Caco-2 (cell line): ENCODE data around the gene SMPD1. TPM values are rescaled to one million over a fixed set of nuclear protein-coding genes. Genes with fewer than 3 reads are reported as not detected.

ENCODE experiments used
- Bru-seq: library from RNA; stranded (reverse); fragments of 400-500 nt; gene quantifications from one replicate; lab custom pipeline; 2021; lab: Mats Ljungman, UMichigan
- BruChase-seq, 2 experiments: library from RNA; stranded (reverse); fragments of 400-500 nt; gene quantifications; one replicate each; lab custom pipeline; 2021; lab: Mats Ljungman, UMichigan
- BruUV-seq: library from RNA; stranded (reverse); fragments of 400-500 nt; replicated peaks from 2 replicates; lab custom pipeline; 2021; lab: Mats Ljungman, UMichigan
- CTCF ChIA-PET: fragments of 300-600 bp; sonication (Branson Sonifier 250); formaldehyde crosslinking; loops from one replicate; lab custom pipeline; 2022; ENCODE audit warnings: antibody characterized with exemption; lab: Charles Lee
- POLR2A ChIA-PET: fragments of 300-600 bp; sonication (Branson Sonifier 250); formaldehyde crosslinking; loops from one replicate; lab custom pipeline; 2022; ENCODE audit warnings: antibody characterized with exemption; lab: Charles Lee
- DNase-seq, 2 experiments: peaks; one replicate each; pipeline versions ENCODE4 v3.0.0 to v3.0.0-alpha.2; 2020 to 2022
- H3K27me3 ChIP-seq: replicated peaks from 2 replicates; pipeline ENCODE4 v1.6.0; 2011; ENCODE audit warnings: low read length; ENCODE audit not compliant: control insufficient read depth, insufficient read depth
- H3K36me3 ChIP-seq: 2 replicates; pipeline ENCODE4 v1.5.1; 2011; ENCODE audit warnings: low read length; ENCODE audit not compliant: control insufficient read depth, insufficient read depth
- H3K4me1 ChIP-seq: fragments of 250-450 bp; sonication (Bioruptor Pico); 2 replicates; pipeline ENCODE4 v1.5.1; 2020; ENCODE audit warnings: mild to moderate bottlenecking
- H3K4me3 ChIP-seq: 2 replicates; pipeline ENCODE4 v1.5.1; 2011; ENCODE audit warnings: low read depth, mild to moderate bottlenecking, control low read depth, low read length
- H3K9me3 ChIP-seq: fragments of 250-450 bp; sonication (Bioruptor Pico); 2 replicates; pipeline ENCODE4 v1.5.1; 2020; ENCODE audit warnings: mild to moderate bottlenecking, moderate library complexity
- H3K27ac Mint-ChIP-seq: one replicate; pipeline ENCODE4 v1.8.0; 2022; ENCODE audit warnings: mixed read lengths; ENCODE audit not compliant: unreplicated experiment
- H3K27me3 Mint-ChIP-seq: one replicate; pipeline ENCODE4 v1.8.0; 2022; ENCODE audit warnings: mixed read lengths; ENCODE audit not compliant: insufficient read depth, unreplicated experiment
- H3K36me3 Mint-ChIP-seq: one replicate; pipeline ENCODE4 v1.8.0; 2022; ENCODE audit warnings: mild to moderate bottlenecking, mixed read lengths; ENCODE audit not compliant: insufficient read depth, unreplicated experiment
- H3K4me1 Mint-ChIP-seq: one replicate; pipeline ENCODE4 v1.8.0; 2022; ENCODE audit warnings: low read depth, mixed read lengths; ENCODE audit not compliant: unreplicated experiment
- H3K4me3 Mint-ChIP-seq: one replicate; pipeline ENCODE4 v1.8.0; 2022; ENCODE audit warnings: mild to moderate bottlenecking, moderate library complexity, mixed read lengths; ENCODE audit not compliant: unreplicated experiment
- H3K9me3 Mint-ChIP-seq: one replicate; pipeline ENCODE4 v1.8.0; 2022; ENCODE audit warnings: mixed read lengths; ENCODE audit not compliant: unreplicated experiment
- CTCF ChIP-seq, 2 experiments: fragments of 200-600 bp in 1 of 2; IDR thresholded peaks; 1 replicate in 1 of 2; 2 replicates in 1 of 2; pipeline versions ENCODE4 v1.5.1 to v1.8.0; 2011 to 2022; ENCODE audit warnings: antibody characterized with exemption in 1 of 2, control low read depth in 1 of 2, inconsistent platforms in 1 of 2, low read depth in 1 of 2, low read length in 1 of 2, mild to moderate bottlenecking in 1 of 2, moderate library complexity in 1 of 2; ENCODE audit not compliant: insufficient read depth in 1 of 2, severe bottlenecking in 1 of 2, unreplicated experiment in 1 of 2
- intact Hi-C: fragments of 100-400 bp; cut with micrococcal nuclease; formaldehyde crosslinking; loops from one replicate; pipeline ENCODE4 v1.10.0; 2022; ENCODE audit not compliant: unreplicated experiment
- long read RNA-seq: library from polyadenylated mRNA; stranded (forward); transcript quantifications from one replicate; pipeline ENCODE4 v2.0.0, GENCODE V29; 2022
- total RNA-seq: library from RNA; stranded (reverse); gene quantifications from 2 replicates; pipeline ENCODE4 v1.2.3, GENCODE V29; 2022

The SMPD1 gene
- total RNA-seq: 38.6 and 41.9 TPM in 2 replicates
- Bru-seq, nascent RNA: percentile 49 among the genes with signal in this experiment
- BruChase-seq, experiment 1, labeled RNA remaining after a 2-hour chase: percentile 69 among the genes with signal in this experiment
- percentile 83 among the genes with signal in this experiment for BruChase-seq, experiment 2, labeled RNA remaining after a 6-hour chase
- long read RNA-seq, transcript SMPD1-201 (6 exons, 2,452 nt): major isoform, 22 of 28 reads
- long read RNA-seq, partial matches to known transcripts: 4 of 28 reads
- long read RNA-seq, other reads (novel, unspliced or antisense): 2 of 28 reads

- CTCF ChIA-PET: interaction anchor here (0.5 to 1.6 kb wide), 16 partner anchors 9 to 422 kb away, joined by 3 to 23 read pairs (median 4); partner anchors contain the start of genes APBB1, ARFIP2 and TIMM10B
- Histone ChIP-seq H3K27me3 (no peaks in the 10 kb centered on the region), H3K9me3 (no peaks in the 10 kb centered on the region), H3K36me3 (no peaks in the 10 kb centered on the region), H3K4me1 (peaks cover 24% of the 10 kb centered on the region), H3K4me3 (peak within 1 kb of the TSS; percentile 80)
- Mint-ChIP-seq H3K4me3 (peak within 1 kb of the TSS; percentile 68), H3K36me3 (peaks cover 17% of the 10 kb centered on the region), H3K9me3 (no peaks in the 10 kb centered on the region), H3K27ac (peak within 1 kb of the TSS; percentile 27), H3K4me1 (peaks cover 34% of the 10 kb centered on the region), H3K27me3 (no peaks in the 10 kb centered on the region)
- no peak for TF ChIP-seq CTCF (IDR thresholded peaks at IDR 0.05; ENCODE audit: insufficient read depth in 1 of 2, low read depth in 1 of 2, low read length in 1 of 2, severe bottlenecking in 1 of 2, unreplicated experiment in 1 of 2)
- no TSS peak for BruUV-seq
- POLR2A ChIA-PET: interaction anchor here (0.5 to 1.8 kb wide), 14 partner anchors 9 to 768 kb away, joined by 3 to 17 read pairs (median 3); partner anchors contain the start of genes APBB1, ARFIP2, MRPL17 and TIMM10B
- DNase-seq: peak; percentile 92 to 93
- intact Hi-C loops: loop anchor here (1.0 to 10.0 kb wide), 7 partner anchors 8 to 225 kb away; partner anchors contain the start of genes APBB1, HPX, TAF10 and TPP1
These were observed at the start of gene SMPD1 for GRCh38 chr11:6389905-6390717. Gene SMPD1 (plus strand): TSS chr11:6390474. CDS start chr11:6390599, 125 bp downstream.

- Mint-ChIP-seq H3K9me3 (no peaks in the 10 kb centered on the region), H3K36me3 (no peaks in the 10 kb centered on the region), H3K4me3 (no peak overlapping the region), H3K4me1 (peaks cover 7% of the 10 kb centered on the region), H3K27me3 (no peaks in the 10 kb centered on the region), H3K27ac (no peak overlapping the region)
- CTCF ChIA-PET: interaction anchor here (1.5 to 1.7 kb wide), 2 partner anchors 8 to 18 kb away, joined by 4 to 11 read pairs; no protein-coding TSS in a partner anchor
- intact Hi-C loops: no loop called here
- Histone ChIP-seq H3K36me3 (no peaks in the 10 kb centered on the region), H3K4me3 (no peak overlapping the region), H3K4me1 (no peaks in the 10 kb centered on the region), H3K9me3 (no peaks in the 10 kb centered on the region), H3K27me3 (no peaks in the 10 kb centered on the region)
- POLR2A ChIA-PET: no interaction called here
- TF ChIP-seq CTCF (IDR thresholded peaks at IDR 0.05; ENCODE audit: insufficient read depth in 1 of 2, low read depth in 1 of 2, low read length in 1 of 2, severe bottlenecking in 1 of 2, unreplicated experiment in 1 of 2): no peak
- BruUV-seq: no TSS peak
- no peak for DNase-seq
These were observed 44.9 kb upstream of the SMPD1 start for GRCh38 chr11:6345366-6345765.

- Mint-ChIP-seq H3K36me3 (no peaks in the 10 kb centered on the region), H3K4me1 (peaks cover 19% of the 10 kb centered on the region), H3K27ac (no peak overlapping the region), H3K4me3 (no peak overlapping the region), H3K27me3 (no peaks in the 10 kb centered on the region), H3K9me3 (no peaks in the 10 kb centered on the region)
- H3K4me1 ChIP-seq: peaks cover 6% of the 10 kb centered on the region; the same call in 1 of the 2 replicates
- H3K4me3 ChIP-seq: no peak overlapping the region
- H3K9me3 ChIP-seq: no peaks in the 10 kb centered on the region
- TF ChIP-seq CTCF (IDR thresholded peaks at IDR 0.05; ENCODE audit: insufficient read depth in 1 of 2, low read depth in 1 of 2, low read length in 1 of 2, severe bottlenecking in 1 of 2, unreplicated experiment in 1 of 2): no peak
- no peaks in the 10 kb centered on the region for H3K36me3 ChIP-seq
- intact Hi-C loops: loop anchor here (5.0 kb wide), 1 partner anchor 118 kb away; the partner anchor contains the start of gene FHIP1B
- POLR2A ChIA-PET: no interaction called here
- CTCF ChIA-PET: no interaction called here
- no peak for DNase-seq
- no TSS peak for BruUV-seq
- no peaks in the 10 kb centered on the region for H3K27me3 ChIP-seq
These were observed 40.2 kb upstream of the SMPD1 start for GRCh38 chr11:6350043-6350442.
